HepG2 (cell line): ENCODE measurements around the gene PAFAH1B2. TPM values are rescaled to one million over a fixed set of nuclear protein-coding genes. Genes with fewer than 3 reads are reported as not detected.

Source experiments
- AHR ChIP-seq: IDR thresholded peaks from 2 replicates; pipeline ENCODE4 v1.6.1; 2018; ENCODE audit warnings: missing genetic modification reagents, missing compliant biosample characterization
- CEBPB ChIP-seq: IDR thresholded peaks from 2 replicates; pipeline ENCODE4 v1.6.1; 2011; ENCODE audit warnings: low read depth, low read length, improper control_type of control experiment, borderline replicate concordance
- CSRNP2 ChIP-seq: sonication (generic); formaldehyde crosslinking; conservative IDR thresholded peaks from 2 replicates; pipeline ENCODE4 v1.8.0; 2022; ENCODE audit warnings: low read depth, missing genetic modification reagents
- E2F1 ChIP-seq: sonication (generic); formaldehyde crosslinking; IDR thresholded peaks from 2 replicates; pipeline ENCODE4 v1.5.0; 2020; ENCODE audit warnings: missing genetic modification reagents
- HMGXB3 ChIP-seq: sonication (generic); formaldehyde crosslinking; IDR thresholded peaks from 2 replicates; pipeline ENCODE4 v1.4.0; 2020; ENCODE audit warnings: missing genetic modification reagents, borderline replicate concordance
- IKZF5 ChIP-seq: IDR thresholded peaks from 2 replicates; pipeline ENCODE4 v1.6.1; 2018; ENCODE audit warnings: missing genetic modification reagents, mild to moderate bottlenecking, missing compliant biosample characterization
- MBD4 ChIP-seq: IDR thresholded peaks from 2 replicates; pipeline ENCODE4 v1.6.1; 2012; ENCODE audit warnings: low read length, inconsistent platforms, borderline replicate concordance
- MLLT10 ChIP-seq: sonication (generic); formaldehyde crosslinking; IDR thresholded peaks from 2 replicates; pipeline ENCODE4 v1.4.0; 2020; ENCODE audit warnings: missing genetic modification reagents
- MYPOP ChIP-seq: sonication (generic); formaldehyde crosslinking; IDR thresholded peaks from 2 replicates; pipeline ENCODE4 v1.8.1; 2023; ENCODE audit warnings: mild to moderate bottlenecking, moderate library complexity, missing genetic modification reagents
- NFE2L1 ChIP-seq: sonication (generic); formaldehyde crosslinking; IDR thresholded peaks from 2 replicates; pipeline ENCODE4 v1.4.0; 2020; ENCODE audit warnings: missing genetic modification reagents, mild to moderate bottlenecking, borderline replicate concordance
- SRSF9 ChIP-seq: fragments of 200-400 bp; formaldehyde crosslinking; IDR thresholded peaks from 2 replicates; pipeline ENCODE4 v1.6.1; 2018; ENCODE audit warnings: borderline replicate concordance, mild to moderate bottlenecking, low read depth, low read length; ENCODE audit not compliant: insufficient read depth, poor library complexity, severe bottlenecking
- TOE1 ChIP-seq: sonication (generic); formaldehyde crosslinking; IDR thresholded peaks from 2 replicates; pipeline ENCODE4 v1.4.0; 2020; ENCODE audit warnings: mild to moderate bottlenecking, missing genetic modification reagents
- TRIM24 ChIP-seq: sonication (generic); formaldehyde crosslinking; IDR thresholded peaks from 2 replicates; pipeline ENCODE4 v1.8.0; 2022; ENCODE audit warnings: mild to moderate bottlenecking, missing genetic modification reagents
- ZFP41 ChIP-seq: sonication (generic); formaldehyde crosslinking; IDR thresholded peaks from 2 replicates; pipeline ENCODE4 v1.4.0; 2020; ENCODE audit warnings: mild to moderate bottlenecking, missing genetic modification reagents, borderline replicate concordance
- ZNF121 ChIP-seq: sonication (generic); formaldehyde crosslinking; IDR thresholded peaks from 2 replicates; pipeline ENCODE4 v1.5.0; 2020; ENCODE audit warnings: mild to moderate bottlenecking, missing genetic modification reagents
- ZNF225 ChIP-seq: sonication (generic); formaldehyde crosslinking; IDR thresholded peaks from 2 replicates; pipeline ENCODE4 v1.4.0; 2020; ENCODE audit warnings: mild to moderate bottlenecking, missing genetic modification reagents
- ZNF644 ChIP-seq: IDR thresholded peaks from 2 replicates; pipeline ENCODE4 v1.6.1; 2016; ENCODE audit warnings: low read depth
- ZSCAN12 ChIP-seq: sonication (generic); formaldehyde crosslinking; IDR thresholded peaks from 2 replicates; pipeline ENCODE4 v1.9.0; 2021; ENCODE audit warnings: mild to moderate bottlenecking, missing genetic modification reagents
- ZSCAN21 ChIP-seq: sonication (generic); formaldehyde crosslinking; IDR thresholded peaks from 2 replicates; pipeline ENCODE4 v1.8.0; 2022; ENCODE audit warnings: mild to moderate bottlenecking, missing genetic modification reagents, moderate library complexity, borderline replicate concordance
- ZZZ3 ChIP-seq: sonication (generic); formaldehyde crosslinking; IDR thresholded peaks from 2 replicates; pipeline ENCODE4 v1.4.0; 2020; ENCODE audit warnings: missing genetic modification reagents, mild to moderate bottlenecking, borderline replicate concordance
- polyA plus RNA-seq, 8 experiments: library from polyadenylated mRNA; depleted of rRNA in 3 of 8; stranded (reverse) in 7 of 8; unstranded in 1 of 8; fragments of >200 nt; fragmentation: Illumina TruSeq in 4 of 8; extraction: Trizol in 4 of 8; gene quantifications; 2 replicates each; pipeline versions ENCODE4 v1.2.1 to v1.2.3, GENCODE V29; 2011 to 2016; ENCODE audit warnings: low read depth in 4 of 8, missing spikeins in 1 of 8, mixed read lengths in 1 of 8; ENCODE audit not compliant: insufficient read depth in 1 of 8
- total RNA-seq, 5 experiments: library from RNA; depleted of rRNA; stranded (reverse); fragments of >200 nt; fragmentation: Illumina TruSeq; extraction: Trizol; gene quantifications; 2 replicates each; pipeline ENCODE4 v1.2.3, GENCODE V29; 2016; ENCODE audit warnings: low read depth in 1 of 5

The PAFAH1B2 gene
- total and polyA plus RNA-seq, 2 of the 13 experiments (the other 11 are each of a cell fraction or from before 2014, with no cell fraction given), result 28.8 to 104 TPM

GRCh38 chr11:117143871-117144476, at the start of gene PAFAH1B2 (continued):
- TF ChIP-seq HMGXB3 (CRISPR knock-in tag) (0 out of 2 replicates have a peak, but pooled peaks have one; percentile 62), CSRNP2 (0 out of 2 replicates have a peak, but pooled peaks have one; percentile 55), MLLT10 (no peak), TOE1 (no peak), ZZZ3 (CRISPR knock-in tag) (no peak), AHR (CRISPR knock-in tag) (0 out of 2 replicates have a peak, but pooled peaks have one; percentile 20), ZSCAN12 (CRISPR knock-in tag) (0 out of 2 replicates have a peak, but pooled peaks have one; percentile 6), ZNF121 (CRISPR knock-in tag) (0 out of 2 replicates have a peak, but pooled peaks have one; percentile 22), MYPOP (peak; percentile 56; the same call in 1 of the 2 replicates), SRSF9 (no peak), ZSCAN21 (CRISPR knock-in tag) (peak; percentile 84), CEBPB (no peak), ZNF225 (CRISPR knock-in tag) (peak; percentile 74; the same call in 1 of the 2 replicates), ZNF644 (CRISPR knock-in tag) (no peak; the same call in 1 of the 2 replicates), E2F1 (no peak; the same call in 1 of the 2 replicates), MBD4 (no peak), NFE2L1 (CRISPR knock-in tag) (peak; percentile 29; the same call in 1 of the 2 replicates), ZFP41 (CRISPR knock-in tag) (peak; percentile 89; the same call in 1 of the 2 replicates), IKZF5 (CRISPR knock-in tag) (peak; percentile 33; the same call in 1 of the 2 replicates), TRIM24 (CRISPR knock-in tag) (no peak)
